HCT116 (cell line): ENCODE data around the gene ZDHHC3. TPM values are rescaled to one million over a fixed set of nuclear protein-coding genes. Genes with fewer than 3 reads are reported as not detected.

Experiments
- ATAC-seq: fragments of 200-7000 bp; cut with Tn5 transposase; 2 replicates; pipeline ENCODE4 v1.9.1; 2020; ENCODE audit warnings: mild to moderate bottlenecking, moderate library complexity
- BruUV-seq: library from RNA; stranded (reverse); fragments of 400-500 nt; replicated peaks from 2 replicates; lab custom pipeline; 2021; lab: Mats Ljungman, UMichigan
- CTCF ChIA-PET: fragments of 300-600 bp; sonication (Branson Sonifier 250); formaldehyde crosslinking; loops from one replicate; lab custom pipeline; 2021; ENCODE audit warnings: antibody characterized with exemption; lab: Charles Lee
- POLR2A ChIA-PET: fragments of 300-600, 350-600 bp; sonication (Branson Sonifier 250); formaldehyde crosslinking; loops from one replicate; lab custom pipeline; 2021; ENCODE audit warnings: antibody characterized with exemption; lab: Charles Lee
- RAD21 ChIA-PET, 2 experiments: fragments of 300-600 bp; sonication (Branson Sonifier 250); formaldehyde crosslinking; loops; one replicate each; lab custom pipeline; 2023; ENCODE audit warnings: low total read pairs in 2 of 2; ENCODE audit not compliant: uncharacterized antibody in 2 of 2, unreplicated experiment in 2 of 2, low non-redundant PET in 1 of 2; lab: Charles Lee
- DNase-seq: peaks from one replicate; pipeline ENCODE4 v3.0.0-alpha.2; 2010; ENCODE audit warnings: low read depth, low spot score
- H2AFZ ChIP-seq: fragments of 200-600 bp; shearing (Covaris generic), sonication (generic); 2 replicates; pipeline ENCODE4 v1.6.1; 2017; ENCODE audit warnings: low read depth, mixed run types, mixed read lengths, antibody characterized with exemption, low read length; ENCODE audit not compliant: poor library complexity, severe bottlenecking
- H3K27ac ChIP-seq: 2 replicates; pipeline ENCODE4 v1.5.1; 2012; ENCODE audit warnings: low read depth, low read length
- H3K27me3 ChIP-seq: fragments of 200-600 bp; sonication (generic); 2 replicates; pipeline ENCODE4 v1.6.1; 2016; ENCODE audit warnings: mixed run types, low read length, mixed read lengths; ENCODE audit not compliant: insufficient read depth
- H3K36me3 ChIP-seq, 2 experiments: fragments of 200-500 bp in 1 of 2; fragments of 200-600 bp in 1 of 2; sonication (Bioruptor generic) in 1 of 2; sonication (generic) in 1 of 2; 2 replicates each; pipeline versions ENCODE4 v1.5.1 to v1.6.1; 2014 to 2016; ENCODE audit warnings: low read length in 2 of 2, inconsistent platforms in 1 of 2, mixed read lengths in 1 of 2, mixed run types in 1 of 2; ENCODE audit not compliant: insufficient read depth in 2 of 2, control insufficient read depth in 1 of 2
- H3K4me1 ChIP-seq, 2 experiments: fragments of 200-600 bp in 1 of 2; sonication (generic) in 1 of 2; 2 replicates each; pipeline versions ENCODE4 v1.5.1 to v1.6.1; 2012 to 2017; ENCODE audit warnings: low read length in 2 of 2, inconsistent platforms in 1 of 2, mild to moderate bottlenecking in 1 of 2, mixed read lengths in 1 of 2, mixed run types in 1 of 2, moderate library complexity in 1 of 2; ENCODE audit not compliant: insufficient read depth in 2 of 2, control insufficient read depth in 1 of 2
- H3K4me2 ChIP-seq: fragments of 200-600 bp; sonication (generic); 2 replicates; pipeline ENCODE4 v1.6.1; 2017; ENCODE audit warnings: mixed run types, low read length, mixed read lengths
- H3K4me3 ChIP-seq, 2 experiments: fragments of 200-600 bp in 1 of 2; sonication (generic) in 1 of 2; replicated peaks in 1 of 2; 2 replicates each; pipeline ENCODE4 v1.5.1; 2011 to 2016; ENCODE audit warnings: low read length in 2 of 2, control low read depth in 1 of 2, low read depth in 1 of 2, mild to moderate bottlenecking in 1 of 2, mixed read lengths in 1 of 2, mixed run types in 1 of 2
- H3K79me2 ChIP-seq: fragments of 200-600 bp; sonication (generic); 2 replicates; pipeline ENCODE4 v1.6.1; 2017; ENCODE audit warnings: mild to moderate bottlenecking, mixed run types, low read length, moderate library complexity, mixed read lengths; ENCODE audit not compliant: insufficient read depth
- H3K9ac ChIP-seq: fragments of 200-600 bp; sonication (generic); 2 replicates; pipeline ENCODE4 v1.6.1; 2016; ENCODE audit warnings: low read length, mixed read lengths
- H3K9me2 ChIP-seq: fragments of 200-600 bp; sonication (generic), shearing (Covaris generic); 2 replicates; pipeline ENCODE4 v1.6.1; 2017; ENCODE audit warnings: mixed run types, mild to moderate bottlenecking, moderate library complexity; ENCODE audit not compliant: insufficient read depth
- H3K9me3 ChIP-seq, 2 experiments: fragments of 200-500 bp in 1 of 2; fragments of 200-600 bp in 1 of 2; sonication (Bioruptor generic) in 1 of 2; sonication (generic) in 1 of 2; 2 replicates each; pipeline ENCODE4 v1.6.1; 2014 to 2017; ENCODE audit warnings: low read length in 2 of 2, mixed read lengths in 2 of 2, inconsistent platforms in 1 of 2, low read depth in 1 of 2, mild to moderate bottlenecking in 1 of 2, mixed run types in 1 of 2, moderate library complexity in 1 of 2; ENCODE audit not compliant: control insufficient read depth in 1 of 2, insufficient read depth in 1 of 2
- H4K20me1 ChIP-seq: fragments of 200-600 bp; sonication (generic), shearing (Covaris generic); 2 replicates; pipeline ENCODE4 v1.6.1; 2017; ENCODE audit warnings: mixed run types, mild to moderate bottlenecking, moderate library complexity; ENCODE audit not compliant: insufficient read depth
- ATF3 ChIP-seq: IDR thresholded peaks from 2 replicates; pipeline ENCODE4 v1.6.1; 2012
- CBX3 ChIP-seq: IDR thresholded peaks from 2 replicates; pipeline ENCODE4 v1.6.1; 2012; ENCODE audit warnings: low read depth
- CEBPB ChIP-seq: IDR thresholded peaks from 2 replicates; pipeline ENCODE4 v1.6.1; 2012; ENCODE audit warnings: low read depth
- CTCF ChIP-seq, 3 experiments: fragments of 200-600 bp in 1 of 3; sonication (generic) in 1 of 3; IDR thresholded peaks in 2 of 3; conservative IDR thresholded peaks in 1 of 3; 2 replicates each; pipeline ENCODE4 v1.5.1; 2012 to 2017; ENCODE audit warnings: low read depth in 2 of 3, low read length in 2 of 3, antibody characterized with exemption in 1 of 3, borderline replicate concordance in 1 of 3, control low read depth in 1 of 3, mild to moderate bottlenecking in 1 of 3, mixed read lengths in 1 of 3, mixed run types in 1 of 3, moderate library complexity in 1 of 3; ENCODE audit not compliant: insufficient read depth in 1 of 3
- ELF1 ChIP-seq: IDR thresholded peaks from 2 replicates; pipeline ENCODE4 v1.6.1; 2012; ENCODE audit warnings: low read depth, borderline replicate concordance
- EZH2 ChIP-seq: fragments of 200-600 bp; sonication (generic); IDR thresholded peaks from 2 replicates; pipeline ENCODE4 v1.6.1; 2017; ENCODE audit warnings: antibody characterized with exemption, mixed run types
- FOSL1 ChIP-seq: IDR thresholded peaks from 2 replicates; pipeline ENCODE4 v1.6.1; 2012; ENCODE audit warnings: low read depth
- JUND ChIP-seq: IDR thresholded peaks from 2 replicates; pipeline ENCODE4 v1.6.1; 2012
- MAX ChIP-seq: IDR thresholded peaks from 2 replicates; pipeline ENCODE4 v1.6.1; 2012
- POLR2A ChIP-seq: IDR thresholded peaks from 2 replicates; pipeline ENCODE4 v1.7.0; 2011; ENCODE audit warnings: borderline replicate concordance; ENCODE audit not compliant: insufficient read depth, insufficient read length; ENCODE audit errors: extremely low read depth
- POLR2AphosphoS5 ChIP-seq: IDR thresholded peaks from 2 replicates; pipeline ENCODE4 v1.6.1; 2011; ENCODE audit warnings: mild to moderate bottlenecking, low read depth, low read length, moderate library complexity
- RAD21 ChIP-seq: IDR thresholded peaks from 2 replicates; pipeline ENCODE4 v1.6.1; 2012; ENCODE audit warnings: low read depth, mild to moderate bottlenecking
- SIN3A ChIP-seq: IDR thresholded peaks from 2 replicates; pipeline ENCODE4 v1.6.1; 2012; ENCODE audit warnings: low read depth
- SRF ChIP-seq: IDR thresholded peaks from 2 replicates; pipeline ENCODE4 v1.6.1; 2012; ENCODE audit warnings: low read depth
- YY1 ChIP-seq: IDR thresholded peaks from 2 replicates; pipeline ENCODE4 v1.6.1; 2011; ENCODE audit warnings: low read length, low read depth, moderate library complexity, mild to moderate bottlenecking; ENCODE audit not compliant: insufficient replicate concordance; ENCODE audit errors: extremely low read depth
- ZBTB33 ChIP-seq: IDR thresholded peaks from 2 replicates; pipeline ENCODE4 v1.6.1; 2011; ENCODE audit warnings: mild to moderate bottlenecking, low read length, moderate library complexity; ENCODE audit not compliant: insufficient replicate concordance; ENCODE audit errors: extremely low read depth
- ZFX ChIP-seq: fragments of 450-650 bp; IDR thresholded peaks from 2 replicates; pipeline ENCODE4 v1.6.1; 2017
- ZNF274 ChIP-seq: fragments of 200-500 bp; sonication (Bioruptor generic); IDR thresholded peaks from 2 replicates; pipeline ENCODE4 v1.6.1; 2014; ENCODE audit warnings: mild to moderate bottlenecking, low read depth, low read length, inconsistent platforms
- intact Hi-C: fragments of 100-400 bp; cut with micrococcal nuclease; formaldehyde crosslinking; loops from 2 replicates; pipeline ENCODE4 v1.10.0; 2022
- total RNA-seq: library from RNA; stranded (reverse); gene quantifications from one replicate; pipeline ENCODE4 v1.2.1, GENCODE V29; 2021; ENCODE audit not compliant: unreplicated experiment

The ZDHHC3 gene
- total RNA-seq, 1 experiment from 2014 or later = 61.1 TPM

- TF ChIP-seq ZFX (no peak), JUND (no peak), MAX (no peak), ZBTB33 (no peak), CBX3 (no peak), CEBPB (no peak), ATF3 (no peak)
These were observed 41.8 kb upstream of the ZDHHC3 start (continued) for GRCh38 chr3:45017821-45018220.

- H3K4me1 ChIP-seq = no peaks in the 10 kb centered on the region
- POLR2A ChIA-PET = no interaction called here
- no TSS peak for BruUV-seq
- TF ChIP-seq ZBTB33 (no peak), SRF (no peak), JUND (no peak), EZH2 (no peak), MAX (no peak), RAD21 (no peak), FOSL1 (no peak), ZNF274 (no peak), YY1 (no peak), ATF3 (no peak), SIN3A (no peak), ELF1 (no peak), ZFX (no peak), CTCF (IDR thresholded peaks at IDR 0.05 in 2 of 3, conservative IDR thresholded peaks at IDR 0.05 in 1 of 3; ENCODE audit: borderline replicate concordance in 1 of 3, insufficient read depth in 1 of 3, low read depth in 2 of 3, low read length in 2 of 3) (no peak), POLR2AphosphoS5 (no peak), CEBPB (no peak), POLR2A (no peak)
These were observed 40.9 kb upstream of the ZDHHC3 start for GRCh38 chr3:45016916-45017315.

More at GRCh38 chr3:45016916-45017315, 40.9 kb upstream of the ZDHHC3 start:
- H3K4me2 ChIP-seq = no peak overlapping the region
- CTCF ChIA-PET = no interaction called here
- RAD21 ChIA-PET = interaction anchor here in 1 of 2 experiments (0.8 kb wide), 1 partner anchor 21 kb away, joined by 3 read pairs; no protein-coding TSS in a partner anchor
- no peaks in the 10 kb centered on the region for H4K20me1 ChIP-seq
- no peak overlapping the region for H3K27ac ChIP-seq
- no peak overlapping the region for H2AFZ ChIP-seq
- H3K9me2 ChIP-seq = no peaks in the 10 kb centered on the region
- no peaks in the 10 kb centered on the region for H3K27me3 ChIP-seq
- no peaks in the 10 kb centered on the region for H3K79me2 ChIP-seq
- no peak overlapping the region for H3K9ac ChIP-seq
- ATAC-seq (no peak), DNase-seq (no peak)
- H3K4me3 ChIP-seq = no peak overlapping the region
- 0 out of 4 replicates have a peak, but pooled peaks cover 2 to 11% of the 10 kb centered on the region in 2 experiments for H3K36me3 ChIP-seq
- intact Hi-C loops = no loop called here
- no peaks in the 10 kb centered on the region for H3K9me3 ChIP-seq
